K562 (cell line): Measurements from ENCODE around the gene TTBK1. TPM values are rescaled to one million over a fixed set of nuclear protein-coding genes. Genes with fewer than 3 reads are reported as not detected.

Experiments used
- ATAC-seq: fragments of 200-7000 bp; cut with Tn5 transposase; 3 replicates; pipeline ENCODE4 v1.9.1; 2020; ENCODE audit warnings: moderate library complexity
- BruUV-seq: library from RNA; stranded (reverse); fragments of 400-500 nt; replicated peaks from 2 replicates; lab custom pipeline; 2021; lab: Mats Ljungman, UMichigan
- CTCF ChIA-PET: fragments of 300-600 bp; formaldehyde crosslinking; extraction: SDS; loops from one replicate; lab custom pipeline; 2021; ENCODE audit warnings: low intra/inter-chr PET ratio; lab: Yijun Ruan, JAX
- POLR2A ChIA-PET: fragments of 300-600, 350-650 bp; sonication (Branson Sonifier 250); formaldehyde crosslinking; extraction: SDS; loops from one replicate; lab custom pipeline; 2021; ENCODE audit warnings: antibody characterized with exemption, inconsistent platforms; lab: Yijun Ruan, JAX
- DNase-seq, 4 experiments: peaks; one replicate each; pipeline versions ENCODE4 v3.0.0 to v3.0.0-alpha.2; 2011 to 2018; ENCODE audit warnings: low spot score in 3 of 4, mixed read lengths in 3 of 4; ENCODE audit errors: extremely low read depth in 1 of 4
- FAIRE-seq: peaks from 2 replicates; lab custom pipeline; 2011; peaks lifted over from hg19 to GRCh38; lab: Jason Lieb, UNC
- H2AFZ ChIP-seq: 2 replicates; pipeline ENCODE4 v1.6.0; 2011; ENCODE audit warnings: low read depth, low read length, control low read depth, inconsistent platforms
- H3K27ac ChIP-seq: fragments of 200-600 bp; 3 replicates; pipeline ENCODE4 v1.8.0; 2011; ENCODE audit warnings: low read depth, mild to moderate bottlenecking, control low read depth, inconsistent platforms, low read length, moderate library complexity, mixed read lengths; ENCODE audit errors: extremely low read depth
- H3K27me3 ChIP-seq, 2 experiments: fragments of 300-600 bp in 1 of 2; 2 replicates in 1 of 2; 3 replicates in 1 of 2; pipeline versions ENCODE4 v1.6.0 to v1.8.0; 2011; ENCODE audit warnings: inconsistent platforms in 2 of 2, low read length in 2 of 2, mild to moderate bottlenecking in 1 of 2, mixed read lengths in 1 of 2, moderate library complexity in 1 of 2; ENCODE audit not compliant: control insufficient read depth in 2 of 2, insufficient read depth in 2 of 2
- H3K36me3 ChIP-seq: fragments of 300-600 bp; 3 replicates; pipeline ENCODE4 v1.8.0; 2011; ENCODE audit warnings: mild to moderate bottlenecking, low read length, inconsistent platforms; ENCODE audit not compliant: control insufficient read depth, insufficient read depth
- H3K4me1 ChIP-seq, 2 experiments: fragments of 200-600 bp in 1 of 2; replicated peaks in 1 of 2; 2 replicates in 1 of 2; 3 replicates in 1 of 2; pipeline versions ENCODE4 v1.5.1 to v1.8.0; 2011; ENCODE audit warnings: inconsistent platforms in 2 of 2, low read length in 2 of 2, mild to moderate bottlenecking in 1 of 2, mixed read lengths in 1 of 2, moderate library complexity in 1 of 2; ENCODE audit not compliant: control insufficient read depth in 2 of 2, insufficient read depth in 2 of 2
- H3K4me2 ChIP-seq: 2 replicates; pipeline ENCODE4 v1.6.1; 2011; ENCODE audit warnings: low read length, control low read depth, inconsistent platforms, mixed read lengths; ENCODE audit not compliant: insufficient read depth
- H3K4me3 ChIP-seq: fragments of 200-600 bp; sonication (generic), shearing (Covaris generic); 2 replicates; pipeline ENCODE4 v1.5.1; 2016; ENCODE audit warnings: control low read depth, inconsistent platforms
- H3K79me2 ChIP-seq: fragments of 200-600 bp; 3 replicates; pipeline ENCODE4 v1.8.0; 2011; ENCODE audit warnings: low read length, inconsistent platforms; ENCODE audit not compliant: control insufficient read depth, insufficient read depth
- H3K9ac ChIP-seq, 2 experiments: 2 replicates each; pipeline versions ENCODE4 v1.6.0 to v1.6.1; 2011; ENCODE audit warnings: low read depth in 2 of 2, low read length in 2 of 2, control low read depth in 1 of 2, inconsistent platforms in 1 of 2, mild to moderate bottlenecking in 1 of 2, mixed read lengths in 1 of 2; ENCODE audit not compliant: insufficient read depth in 1 of 2
- H3K9me1 ChIP-seq: one replicate; pipeline ENCODE4 v1.6.0; 2011; ENCODE audit warnings: inconsistent platforms, mild to moderate bottlenecking, low read length, moderate library complexity; ENCODE audit not compliant: control insufficient read depth, insufficient read depth
- H3K9me3 ChIP-seq: replicated peaks from 2 replicates; pipeline ENCODE4 v1.5.1; 2011; ENCODE audit warnings: low read depth, low read length, inconsistent platforms; ENCODE audit not compliant: control insufficient read depth, insufficient read depth
- H4K20me1 ChIP-seq: replicated peaks from 2 replicates; pipeline ENCODE4 v1.6.1; 2011; ENCODE audit warnings: low read length, inconsistent platforms, mixed read lengths; ENCODE audit not compliant: control insufficient read depth, insufficient read depth
- CTBP1 ChIP-seq: fragments of 450-650 bp; IDR thresholded peaks from 2 replicates; pipeline ENCODE4 v1.6.1; 2016; ENCODE audit warnings: borderline replicate concordance
- DDX20 ChIP-seq: fragments of 450-650 bp; IDR thresholded peaks from 2 replicates; pipeline ENCODE4 v1.6.1; 2016; ENCODE audit warnings: missing genetic modification characterization, low read depth, mild to moderate bottlenecking, missing compliant biosample characterization, moderate library complexity
- HDAC1 ChIP-seq, 2 experiments: fragments of 450-650 bp; IDR thresholded peaks; 2 replicates each; pipeline ENCODE4 v1.6.1; 2016 to 2017; ENCODE audit warnings: inconsistent platforms in 1 of 2, mild to moderate bottlenecking in 1 of 2, moderate library complexity in 1 of 2
- NR2F6 ChIP-seq: fragments of 450-650 bp; formaldehyde crosslinking; IDR thresholded peaks from 2 replicates; pipeline ENCODE4 v1.4.0; 2020; ENCODE audit warnings: mild to moderate bottlenecking
- RAD51 ChIP-seq: fragments of 450-650 bp; IDR thresholded peaks from 2 replicates; pipeline ENCODE4 v1.7.1; 2016; ENCODE audit warnings: low read depth, mild to moderate bottlenecking, borderline replicate concordance
- SIN3B ChIP-seq: fragments of 450-650 bp; IDR thresholded peaks from 2 replicates; pipeline ENCODE4 v1.6.1; 2017; ENCODE audit warnings: low read depth, mild to moderate bottlenecking, moderate library complexity
- TCF7L2 ChIP-seq: fragments of 150-350 bp; IDR thresholded peaks from 2 replicates; pipeline ENCODE4 v1.6.1; 2016; ENCODE audit warnings: low read depth, mild to moderate bottlenecking, low read length, moderate library complexity
- ZNF699 ChIP-seq: fragments of 250-450 bp; sonication (Bioruptor Pico); IDR thresholded peaks from 2 replicates; pipeline ENCODE4 v1.8.0; 2021; ENCODE audit warnings: mild to moderate bottlenecking, moderate library complexity; ENCODE audit not compliant: insufficient replicate concordance
- ZNF707 ChIP-seq: fragments of 250-450 bp; sonication (Bioruptor Pico); conservative IDR thresholded peaks from 2 replicates; pipeline ENCODE4 v1.8.0; 2022; ENCODE audit warnings: inconsistent platforms, mild to moderate bottlenecking, moderate library complexity
- WGBS: fragments of 100-300 bp; shearing (Covaris generic); methylation state at CpG from one replicate; pipeline ENCODE4 v1.1.6; 2016; ENCODE audit warnings: low coverage, mixed read lengths; ENCODE audit not compliant: insufficient coverage; ENCODE audit errors: missing lambda C conversion rate; 5-methylcytosine and 5-hydroxymethylcytosine counted together
- in situ Hi-C: fragments of 300-500 bp; cut with MboI; formaldehyde crosslinking; loops from 4 replicates; pipeline ENCODE4 v1.15.0; 2018; ENCODE audit warnings: inconsistent platforms, mixed read lengths
- intact Hi-C: fragments of 100-400 bp; cut with micrococcal nuclease; formaldehyde crosslinking; loops from 2 replicates; pipeline ENCODE4 v1.14.2; 2022
- polyA plus RNA-seq, 8 experiments: library from polyadenylated mRNA; depleted of rRNA in 4 of 8; stranded (reverse) in 5 of 8; unstranded in 3 of 8; fragments of >200 nt; fragmentation: Nextera tagmentation in 2 of 8; fragmentation: Illumina TruSeq in 1 of 8; extraction: Ambion mirVana in 2 of 8; extraction: Trizol in 1 of 8; gene quantifications; 2 replicates each; pipeline versions ENCODE4 v1.2.1 to v1.2.3, GENCODE V29; 2011 to 2014; ENCODE audit warnings: inconsistent platforms in 1 of 8, missing spikeins in 1 of 8
- total RNA-seq, 7 experiments: library from RNA; depleted of rRNA in 6 of 7; stranded (reverse); fragments of >200 nt in 6 of 7; fragmentation: Illumina TruSeq in 2 of 7; extraction: Trizol in 2 of 7; gene quantifications; 2 replicates each; pipeline versions ENCODE4 v1.2.1 to v1.2.3, GENCODE V29; 2011 to 2021; ENCODE audit warnings: low replicate concordance in 1 of 7
- TF ChIP-seq, protein P1 (sequence below): fragments of 450-650 bp; IDR thresholded peaks from 2 replicates; pipeline ENCODE4 v1.6.1; 2017; ENCODE audit warnings: antibody characterized with exemption
- TF ChIP-seq, protein P2 (sequence below): sonication (generic); IDR thresholded peaks from 2 replicates; pipeline ENCODE4 v1.6.1; 2016
- TF ChIP-seq, protein P3 (sequence below): sonication (generic); formaldehyde crosslinking; IDR thresholded peaks from 2 replicates; pipeline ENCODE4 v1.8.1; 2022; ENCODE audit warnings: missing genetic modification reagents

Gene TTBK1
- total and polyA plus RNA-seq, 9 of the 15 experiments (the other 6 are each of a cell fraction or from before 2014, with no cell fraction given) = not detected

DNA sequence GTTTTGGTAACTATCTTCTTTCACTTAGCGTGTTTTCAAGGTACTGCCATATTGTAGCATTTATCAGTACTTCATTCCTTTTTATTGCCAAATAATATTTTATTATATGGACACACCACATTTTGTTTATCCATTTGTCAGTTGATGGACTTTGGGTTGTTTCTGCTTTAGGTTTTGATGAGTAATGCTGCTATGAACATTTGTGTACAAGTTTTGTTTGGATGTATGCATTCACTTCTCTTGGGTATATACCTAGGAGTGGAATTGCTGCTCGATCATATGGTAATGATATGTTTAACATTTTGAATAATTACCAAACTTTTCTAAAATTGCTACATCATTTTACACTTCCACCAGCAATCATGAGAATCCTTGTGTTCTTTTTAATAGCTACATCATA lies 48.4 kb downstream of the TTBK1 start:
- WGBS = 3% methylated on average over 2 of the region's 2 CpGs
- intact Hi-C loops = no loop called here
- in situ Hi-C loops = no loop called here
- H3K27ac ChIP-seq = no peak overlapping the region
- no peaks in the 10 kb centered on the region for H3K79me2 ChIP-seq
- H3K4me1 ChIP-seq = no peaks in the 10 kb centered on the region
- CTCF ChIA-PET = no interaction called here
- peaks cover 14 to 24% of the 10 kb centered on the region in 2 experiments for H3K27me3 ChIP-seq
- no peak for ATAC-seq
- DNase-seq = no peak
- 0 out of 2 replicates have a peak, but pooled peaks cover 2% of the 10 kb centered on the region for H4K20me1 ChIP-seq
- no peak for FAIRE-seq
- H3K9ac ChIP-seq = no peak overlapping the region
- POLR2A ChIA-PET = interaction anchor here (0.9 to 1.2 kb wide), 2 partner anchors 11 to 18 kb away, joined by 3 to 4 read pairs; no protein-coding TSS in a partner anchor
- no peak overlapping the region for H2AFZ ChIP-seq
- no peak overlapping the region for H3K4me3 ChIP-seq
- no TSS peak for BruUV-seq
- H3K9me3 ChIP-seq = no peaks in the 10 kb centered on the region
- H3K9me1 ChIP-seq = no peaks in the 10 kb centered on the region
- no peak overlapping the region for H3K4me2 ChIP-seq
- TF ChIP-seq DDX20 (tag) = no peak
- H3K36me3 ChIP-seq = no peaks in the 10 kb centered on the region

DNA sequence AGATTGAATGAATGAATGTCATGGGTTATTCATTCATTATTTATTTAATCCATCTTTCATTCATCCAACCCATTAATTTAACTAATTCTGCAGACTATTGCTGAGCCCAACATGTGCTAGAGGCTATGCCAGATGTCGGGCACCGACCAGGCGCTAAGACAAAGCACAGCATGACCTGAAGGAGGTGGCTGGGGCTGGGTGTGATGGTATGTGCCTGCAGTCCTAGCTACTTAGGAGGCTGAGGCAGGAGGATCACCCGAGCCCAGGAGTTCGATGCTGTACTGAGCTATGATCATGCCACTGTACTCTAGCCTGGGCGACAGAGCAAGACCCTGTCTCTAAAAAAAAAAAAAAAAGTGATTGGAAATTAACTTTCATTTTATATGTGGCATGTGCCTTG lies 49.1 kb downstream of the TTBK1 start:
- 2% methylated on average over 6 of the region's 6 CpGs for WGBS
- Histone ChIP-seq H3K27me3 (peaks cover 15 to 21% of the 10 kb centered on the region in 2 experiments), H2AFZ (no peak overlapping the region), H3K4me2 (no peak overlapping the region), H4K20me1 (no peaks in the 10 kb centered on the region), H3K4me1 (no peaks in the 10 kb centered on the region; a peak in 2 of 5 replicates), H3K27ac (no peak overlapping the region), H3K9me3 (no peaks in the 10 kb centered on the region), H3K4me3 (no peak overlapping the region), H3K9me1 (no peaks in the 10 kb centered on the region), H3K79me2 (no peaks in the 10 kb centered on the region), H3K9ac (no peak overlapping the region), H3K36me3 (no peaks in the 10 kb centered on the region)
- BruUV-seq = no TSS peak
- intact Hi-C loops (no loop called here), in situ Hi-C loops (no loop called here)
- ChIA-PET CTCF (no interaction called here), POLR2A (interaction anchor here (0.6 to 0.7 kb wide), 2 partner anchors 13 to 34 kb away, joined by 3 read pairs; no protein-coding TSS in a partner anchor)
- no peak for DNase-seq
- no peak for ATAC-seq
- FAIRE-seq = no peak
- TF ChIP-seq ZNF707 = no peak
- TF ChIP-seq, protein P1, sequence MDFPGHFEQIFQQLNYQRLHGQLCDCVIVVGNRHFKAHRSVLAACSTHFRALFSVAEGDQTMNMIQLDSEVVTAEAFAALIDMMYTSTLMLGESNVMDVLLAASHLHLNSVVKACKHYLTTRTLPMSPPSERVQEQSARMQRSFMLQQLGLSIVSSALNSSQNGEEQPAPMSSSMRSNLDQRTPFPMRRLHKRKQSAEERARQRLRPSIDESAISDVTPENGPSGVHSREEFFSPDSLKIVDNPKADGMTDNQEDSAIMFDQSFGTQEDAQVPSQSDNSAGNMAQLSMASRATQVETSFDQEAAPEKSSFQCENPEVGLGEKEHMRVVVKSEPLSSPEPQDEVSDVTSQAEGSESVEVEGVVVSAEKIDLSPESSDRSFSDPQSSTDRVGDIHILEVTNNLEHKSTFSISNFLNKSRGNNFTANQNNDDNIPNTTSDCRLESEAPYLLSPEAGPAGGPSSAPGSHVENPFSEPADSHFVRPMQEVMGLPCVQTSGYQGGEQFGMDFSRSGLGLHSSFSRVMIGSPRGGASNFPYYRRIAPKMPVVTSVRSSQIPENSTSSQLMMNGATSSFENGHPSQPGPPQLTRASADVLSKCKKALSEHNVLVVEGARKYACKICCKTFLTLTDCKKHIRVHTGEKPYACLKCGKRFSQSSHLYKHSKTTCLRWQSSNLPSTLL = no peak
- TF ChIP-seq NR2F6 (CRISPR knock-in tag) = no peak
- TF ChIP-seq, protein P2, sequence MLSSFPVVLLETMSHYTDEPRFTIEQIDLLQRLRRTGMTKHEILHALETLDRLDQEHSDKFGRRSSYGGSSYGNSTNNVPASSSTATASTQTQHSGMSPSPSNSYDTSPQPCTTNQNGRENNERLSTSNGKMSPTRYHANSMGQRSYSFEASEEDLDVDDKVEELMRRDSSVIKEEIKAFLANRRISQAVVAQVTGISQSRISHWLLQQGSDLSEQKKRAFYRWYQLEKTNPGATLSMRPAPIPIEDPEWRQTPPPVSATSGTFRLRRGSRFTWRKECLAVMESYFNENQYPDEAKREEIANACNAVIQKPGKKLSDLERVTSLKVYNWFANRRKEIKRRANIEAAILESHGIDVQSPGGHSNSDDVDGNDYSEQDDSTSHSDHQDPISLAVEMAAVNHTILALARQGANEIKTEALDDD = no peak
- TF ChIP-seq CTBP1 = no peak
- TF ChIP-seq, protein P3, sequence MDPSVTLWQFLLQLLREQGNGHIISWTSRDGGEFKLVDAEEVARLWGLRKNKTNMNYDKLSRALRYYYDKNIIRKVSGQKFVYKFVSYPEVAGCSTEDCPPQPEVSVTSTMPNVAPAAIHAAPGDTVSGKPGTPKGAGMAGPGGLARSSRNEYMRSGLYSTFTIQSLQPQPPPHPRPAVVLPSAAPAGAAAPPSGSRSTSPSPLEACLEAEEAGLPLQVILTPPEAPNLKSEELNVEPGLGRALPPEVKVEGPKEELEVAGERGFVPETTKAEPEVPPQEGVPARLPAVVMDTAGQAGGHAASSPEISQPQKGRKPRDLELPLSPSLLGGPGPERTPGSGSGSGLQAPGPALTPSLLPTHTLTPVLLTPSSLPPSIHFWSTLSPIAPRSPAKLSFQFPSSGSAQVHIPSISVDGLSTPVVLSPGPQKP (CRISPR knock-in tag) = no peak
- no peak for TF ChIP-seq ZNF699 (CRISPR knock-in tag)
- TF ChIP-seq TCF7L2 = no peak
- no peak for TF ChIP-seq SIN3B
- TF ChIP-seq HDAC1 (IDR thresholded peaks at IDR 0.05) = no peak
- no peak for TF ChIP-seq RAD51
